HepG2 (cell line): ENCODE results near the gene SMAP1. TPM values are rescaled to one million over a fixed set of nuclear protein-coding genes. Genes with fewer than 3 reads are reported as not detected.

Experiments used
- ARID3A ChIP-seq: IDR thresholded peaks from 2 replicates; pipeline ENCODE4 v1.6.1; 2012; ENCODE audit warnings: low read depth, low read length, improper control_type of control experiment
- BORCS8-MEF2B ChIP-seq: sonication (generic); formaldehyde crosslinking; IDR thresholded peaks from 2 replicates; pipeline ENCODE4 v1.8.0; 2022; ENCODE audit warnings: mild to moderate bottlenecking, missing genetic modification reagents
- DDIT3 ChIP-seq: sonication (generic); formaldehyde crosslinking; IDR thresholded peaks from 2 replicates; pipeline ENCODE4 v1.4.0; 2020; ENCODE audit warnings: mild to moderate bottlenecking, missing genetic modification reagents
- EED ChIP-seq: sonication (generic); formaldehyde crosslinking; IDR thresholded peaks from 2 replicates; pipeline ENCODE4 v1.5.0; 2020; ENCODE audit warnings: mild to moderate bottlenecking, missing genetic modification reagents
- HDAC2 ChIP-seq: sonication (generic); formaldehyde crosslinking; IDR thresholded peaks from 2 replicates; pipeline ENCODE4 v1.4.0; 2020; ENCODE audit warnings: missing genetic modification reagents
- HNF1B ChIP-seq: sonication (generic); formaldehyde crosslinking; IDR thresholded peaks from 2 replicates; pipeline ENCODE4 v1.5.1; 2020; ENCODE audit warnings: mild to moderate bottlenecking, moderate library complexity, missing genetic modification reagents
- HNRNPL ChIP-seq: fragments of 200-400 bp; formaldehyde crosslinking; IDR thresholded peaks from 2 replicates; pipeline ENCODE4 v1.6.1; 2017; ENCODE audit warnings: mild to moderate bottlenecking, low read depth, low read length
- JDP2 ChIP-seq: sonication (generic); formaldehyde crosslinking; IDR thresholded peaks from 2 replicates; pipeline ENCODE4 v1.8.1; 2022; ENCODE audit warnings: missing genetic modification reagents, borderline replicate concordance
- KDM5B ChIP-seq: sonication (generic); formaldehyde crosslinking; IDR thresholded peaks from 2 replicates; pipeline ENCODE4 v1.4.0; 2020; ENCODE audit warnings: missing genetic modification reagents, mild to moderate bottlenecking, borderline replicate concordance
- KMT2A ChIP-seq: sonication (generic); formaldehyde crosslinking; IDR thresholded peaks from 2 replicates; pipeline ENCODE4 v1.4.0; 2020; ENCODE audit warnings: missing genetic modification reagents
- MTA1 ChIP-seq: sonication (generic); formaldehyde crosslinking; IDR thresholded peaks from 2 replicates; pipeline ENCODE4 v1.4.0; 2020; ENCODE audit warnings: missing genetic modification reagents, mild to moderate bottlenecking, borderline replicate concordance
- MYC ChIP-seq: sonication (generic); formaldehyde crosslinking; IDR thresholded peaks from 2 replicates; pipeline ENCODE4 v1.9.0; 2021; ENCODE audit warnings: missing genetic modification reagents, borderline replicate concordance
- MZF1 ChIP-seq: sonication (generic); formaldehyde crosslinking; IDR thresholded peaks from 2 replicates; pipeline ENCODE4 v1.8.1; 2023; ENCODE audit warnings: mild to moderate bottlenecking, missing genetic modification reagents, borderline replicate concordance
- NAIF1 ChIP-seq: sonication (generic); formaldehyde crosslinking; IDR thresholded peaks from 2 replicates; pipeline ENCODE4 v1.5.0; 2020; ENCODE audit warnings: mild to moderate bottlenecking, missing genetic modification reagents, borderline replicate concordance
- NFE2 ChIP-seq: sonication (generic); formaldehyde crosslinking; IDR thresholded peaks from 2 replicates; pipeline ENCODE4 v1.4.0; 2020; ENCODE audit warnings: missing genetic modification reagents
- NFKB2 ChIP-seq: sonication (generic); formaldehyde crosslinking; IDR thresholded peaks from 2 replicates; pipeline ENCODE4 v1.4.0; 2020; ENCODE audit warnings: missing genetic modification reagents, borderline replicate concordance
- NR3C1 ChIP-seq: sonication (generic); formaldehyde crosslinking; IDR thresholded peaks from 2 replicates; pipeline ENCODE4 v1.4.0; 2020; ENCODE audit warnings: missing genetic modification reagents
- PLRG1 ChIP-seq: fragments of 450-650 bp; conservative IDR thresholded peaks from 2 replicates; pipeline ENCODE4 v1.6.1; 2016
- SMAD3 ChIP-seq: sonication (generic); formaldehyde crosslinking; IDR thresholded peaks from 2 replicates; pipeline ENCODE4 v1.4.0; 2020; ENCODE audit warnings: missing genetic modification reagents
- ZBTB39 ChIP-seq: sonication (generic); formaldehyde crosslinking; IDR thresholded peaks from 2 replicates; pipeline ENCODE4 v1.5.0; 2020; ENCODE audit warnings: missing genetic modification reagents
- ZNF549 ChIP-seq: sonication (generic); formaldehyde crosslinking; IDR thresholded peaks from 2 replicates; pipeline ENCODE4 v1.5.0; 2020; ENCODE audit warnings: missing genetic modification reagents
- ZNF782 ChIP-seq: sonication (generic); formaldehyde crosslinking; IDR thresholded peaks from 2 replicates; pipeline ENCODE4 v1.4.0; 2020; ENCODE audit warnings: missing genetic modification reagents, mild to moderate bottlenecking, borderline replicate concordance
- ZNF788 ChIP-seq: sonication (generic); formaldehyde crosslinking; IDR thresholded peaks from 2 replicates; pipeline ENCODE4 v1.5.0; 2020; ENCODE audit warnings: mild to moderate bottlenecking, missing genetic modification reagents, borderline replicate concordance
- ZNF839 ChIP-seq: sonication (generic); formaldehyde crosslinking; IDR thresholded peaks from 2 replicates; pipeline ENCODE4 v1.4.0; 2020; ENCODE audit warnings: missing genetic modification reagents, mild to moderate bottlenecking, borderline replicate concordance
- ZSCAN30 ChIP-seq: sonication (generic); formaldehyde crosslinking; IDR thresholded peaks from 2 replicates; pipeline ENCODE4 v1.5.0; 2020; ENCODE audit warnings: mild to moderate bottlenecking, missing genetic modification reagents
- polyA plus RNA-seq, 8 experiments: library from polyadenylated mRNA; depleted of rRNA in 3 of 8; stranded (reverse) in 7 of 8; unstranded in 1 of 8; fragments of >200 nt; fragmentation: Illumina TruSeq in 4 of 8; extraction: Trizol in 4 of 8; gene quantifications; 2 replicates each; pipeline versions ENCODE4 v1.2.1 to v1.2.3, GENCODE V29; 2011 to 2016; ENCODE audit warnings: low read depth in 4 of 8, missing spikeins in 1 of 8, mixed read lengths in 1 of 8; ENCODE audit not compliant: insufficient read depth in 1 of 8
- total RNA-seq, 5 experiments: library from RNA; depleted of rRNA; stranded (reverse); fragments of >200 nt; fragmentation: Illumina TruSeq; extraction: Trizol; gene quantifications; 2 replicates each; pipeline ENCODE4 v1.2.3, GENCODE V29; 2016; ENCODE audit warnings: low read depth in 1 of 5

SMAP1 gene
- total and polyA plus RNA-seq, 2 of the 13 experiments (the other 11 are each of a cell fraction or from before 2014, with no cell fraction given) = 13.4 to 17.8 TPM

GRCh38 chr6:70667711-70668498, at the start of gene SMAP1 (continued):
- TF ChIP-seq JDP2 (CRISPR knock-in tag) (no peak), HNF1B (no peak), ZNF782 (CRISPR knock-in tag) (peak; percentile 88), BORCS8-MEF2B (CRISPR knock-in tag) (peak; percentile 89), DDIT3 (no peak), ZNF788 (peak; percentile 66; the same call in 1 of the 2 replicates), ZNF839 (CRISPR knock-in tag) (0 out of 2 replicates have a peak, but pooled peaks have one; percentile 12), ARID3A (no peak), NFE2 (no peak), KMT2A (CRISPR knock-in tag) (peak; percentile 80; the same call in 1 of the 2 replicates), MYC (peak; percentile 50; the same call in 1 of the 2 replicates), NFKB2 (no peak), MZF1 (CRISPR knock-in tag) (no peak), HDAC2 (CRISPR knock-in tag) (peak; percentile 50; the same call in 1 of the 2 replicates), NAIF1 (CRISPR knock-in tag) (peak; percentile 20; the same call in 1 of the 2 replicates), KDM5B (peak; percentile 94), HNRNPL (peak; percentile 63; the same call in 1 of the 2 replicates), EED (CRISPR knock-in tag) (peak; percentile 66; the same call in 1 of the 2 replicates), ZNF549 (CRISPR knock-in tag) (no peak), SMAD3 (no peak), ZSCAN30 (CRISPR knock-in tag) (no peak), MTA1 (peak; percentile 94; the same call in 1 of the 2 replicates), ZBTB39 (CRISPR knock-in tag) (peak; percentile 64; the same call in 1 of the 2 replicates), NR3C1 (CRISPR knock-in tag) (no peak), PLRG1 (no peak)
